Fibroblast of lung (primary cell): ENCODE measurements around the gene TM9SF1. TPM values are rescaled to one million over a fixed set of nuclear protein-coding genes. Genes with fewer than 3 reads are reported as not detected.

Experiments
- DNase-seq, 2 donors: peaks; one replicate each; pipeline versions ENCODE4 v3.0.0 to v3.0.0-alpha.2; 2010; ENCODE audit warnings: low read depth in 2 of 2
- H2AFZ ChIP-seq: 2 replicates; pipeline ENCODE4 v1.5.1; 2012; ENCODE audit warnings: low read length, control low read depth, inconsistent platforms
- H3K27ac ChIP-seq: 2 replicates; pipeline ENCODE4 v1.5.1; 2011; ENCODE audit warnings: low read length, control low read depth; ENCODE audit not compliant: insufficient read depth
- H3K27me3 ChIP-seq: 2 replicates; pipeline ENCODE4 v1.5.1; 2011; ENCODE audit warnings: mild to moderate bottlenecking, low read length; ENCODE audit not compliant: control insufficient read depth, insufficient read depth
- H3K36me3 ChIP-seq: 2 replicates; pipeline ENCODE4 v1.5.1; 2011; ENCODE audit warnings: low read length; ENCODE audit not compliant: control insufficient read depth, insufficient read depth
- H3K4me1 ChIP-seq: 2 replicates; pipeline ENCODE4 v1.5.1; 2011; ENCODE audit warnings: low read length; ENCODE audit not compliant: control insufficient read depth, insufficient read depth; ENCODE audit errors: extremely low read depth
- H3K4me2 ChIP-seq: 2 replicates; pipeline ENCODE4 v1.5.1; 2011; ENCODE audit warnings: low read length, control low read depth; ENCODE audit not compliant: insufficient read depth; ENCODE audit errors: extremely low read depth
- H3K4me3 ChIP-seq, 4 experiments: fragments of 200-600 bp in 1 of 4; sonication (generic) in 1 of 4; replicated peaks in 1 of 4; 2 replicates each; pipeline ENCODE4 v1.5.1; 2011 to 2016; ENCODE audit warnings: low read length in 4 of 4, low read depth in 3 of 4, mild to moderate bottlenecking in 3 of 4, control low read depth in 2 of 4, inconsistent platforms in 1 of 4, mixed read lengths in 1 of 4; ENCODE audit not compliant: insufficient read depth in 1 of 4; ENCODE audit errors: control extremely low read depth in 1 of 4
- H3K79me2 ChIP-seq: 2 replicates; pipeline ENCODE4 v1.5.1; 2012; ENCODE audit warnings: mild to moderate bottlenecking, low read length, inconsistent platforms; ENCODE audit not compliant: control insufficient read depth, insufficient read depth
- H3K9ac ChIP-seq: 2 replicates; pipeline ENCODE4 v1.5.1; 2011; ENCODE audit warnings: mild to moderate bottlenecking, low read length, control low read depth; ENCODE audit not compliant: insufficient read depth
- H3K9me3 ChIP-seq: 2 replicates; pipeline ENCODE4 v1.5.1; 2012; ENCODE audit warnings: low read depth, low read length; ENCODE audit not compliant: control insufficient read depth, insufficient read depth
- H4K20me1 ChIP-seq: 2 replicates; pipeline ENCODE4 v1.5.1; 2011; ENCODE audit warnings: low read length; ENCODE audit not compliant: control insufficient read depth, insufficient read depth; ENCODE audit errors: extremely low read depth
- CTCF ChIP-seq, 2 donors: IDR thresholded peaks in 1 of 2; conservative IDR thresholded peaks in 1 of 2; 1 replicate in 1 of 2; 2 replicates in 1 of 2; pipeline ENCODE4 v1.5.1; 2011 to 2012; ENCODE audit warnings: low read length in 2 of 2, control low read depth in 1 of 2, inconsistent platforms in 1 of 2, low read depth in 1 of 2, mild to moderate bottlenecking in 1 of 2
- EZH2 ChIP-seq: IDR thresholded peaks from 2 replicates; pipeline ENCODE4 v1.5.1; 2012; ENCODE audit warnings: low read length, control low read depth, mild to moderate bottlenecking; ENCODE audit errors: missing control alignments
- polyA plus RNA-seq, 2 donors: library from polyadenylated mRNA; depleted of rRNA in 1 of 2; stranded (reverse) in 1 of 2; unstranded in 1 of 2; fragments of >200 nt; gene quantifications; 2 replicates each; pipeline ENCODE4 v1.2.1, GENCODE V29; 2011 to 2012; ENCODE audit warnings: missing spikeins in 1 of 2
- total RNA-seq: library from RNA; depleted of rRNA; stranded (reverse); fragments of >200 nt; gene quantifications from 2 replicates; pipeline ENCODE4 v1.2.1, GENCODE V29; 2014

Gene TM9SF1
- total and polyA plus RNA-seq, 2 donors (not counting 1 experiment from before 2014, with no cell fraction given), result 61.6 to 65.1 TPM

GRCh38 chr14:24240110-24240918 is 45.1 kb upstream of the TM9SF1 start:
- peaks cover 11% of the 10 kb centered on the region for H3K4me1 ChIP-seq
- no peak overlapping the region for H3K27ac ChIP-seq
- no peaks in the 10 kb centered on the region for H4K20me1 ChIP-seq
- H3K27me3 ChIP-seq, result no peaks in the 10 kb centered on the region
- H3K4me3 ChIP-seq, result peak overlapping the region in 1 of 4 experiments; percentile 100
- DNase-seq, result no peak
- H3K36me3 ChIP-seq, result peaks cover 31% of the 10 kb centered on the region
- TF ChIP-seq CTCF (conservative IDR thresholded peaks at IDR 0.05 in 1 of 2, IDR thresholded peaks at IDR 0.05 in 1 of 2; ENCODE audit: low read depth in 1 of 2, low read length in 2 of 2), result no peak
- no peak for TF ChIP-seq EZH2
- peaks cover 22% of the 10 kb centered on the region for H3K79me2 ChIP-seq
- H3K9me3 ChIP-seq, result no peaks in the 10 kb centered on the region
- no peak overlapping the region for H3K9ac ChIP-seq
- no peak overlapping the region for H3K4me2 ChIP-seq
- no peak overlapping the region for H2AFZ ChIP-seq

GRCh38 chr14:24238527-24239037 is 43.3 kb upstream of the TM9SF1 start:
- Histone ChIP-seq H3K27ac (no peak overlapping the region), H3K9ac (no peak overlapping the region), H3K4me3 (no peak overlapping the region), H3K4me2 (no peak overlapping the region), H3K9me3 (no peaks in the 10 kb centered on the region), H3K4me1 (peaks cover 17% of the 10 kb centered on the region), H2AFZ (no peak overlapping the region), H4K20me1 (no peaks in the 10 kb centered on the region), H3K36me3 (peaks cover 31% of the 10 kb centered on the region), H3K79me2 (peaks cover 36% of the 10 kb centered on the region), H3K27me3 (no peaks in the 10 kb centered on the region)
- TF ChIP-seq EZH2 (no peak), CTCF (conservative IDR thresholded peaks at IDR 0.05 in 1 of 2, IDR thresholded peaks at IDR 0.05 in 1 of 2; ENCODE audit: low read depth in 1 of 2, low read length in 2 of 2) (no peak)
- DNase-seq, result no peak

GRCh38 chr14:24238123-24238522 is 42.9 kb upstream of the TM9SF1 start:
- H3K4me2 ChIP-seq, result no peak overlapping the region
- no peak for DNase-seq
- peaks cover 18% of the 10 kb centered on the region for H3K4me1 ChIP-seq
- peaks cover 31% of the 10 kb centered on the region for H3K36me3 ChIP-seq
- no peak overlapping the region for H3K27ac ChIP-seq
- no peaks in the 10 kb centered on the region for H3K9me3 ChIP-seq
- H3K9ac ChIP-seq, result no peak overlapping the region
- no peak for TF ChIP-seq CTCF (conservative IDR thresholded peaks at IDR 0.05 in 1 of 2, IDR thresholded peaks at IDR 0.05 in 1 of 2; ENCODE audit: low read depth in 1 of 2, low read length in 2 of 2)
- TF ChIP-seq EZH2, result no peak
- H2AFZ ChIP-seq, result no peak overlapping the region
- H4K20me1 ChIP-seq, result no peaks in the 10 kb centered on the region
- no peak overlapping the region for H3K4me3 ChIP-seq
- H3K27me3 ChIP-seq, result no peaks in the 10 kb centered on the region
- peaks cover 41% of the 10 kb centered on the region for H3K79me2 ChIP-seq
